Suprapubic skin (tissue), 4 donors: ENCODE results near the gene TMEM88.

Experiments
- EP300 ChIP-seq: sonication (generic); formaldehyde crosslinking; IDR thresholded peaks from one replicate; pipeline ENCODE4 v1.6.1; 2017; ENCODE audit warnings: antibody characterized with exemption
- POLR2A ChIP-seq, 2 donors: fragments of 450-650 bp; IDR thresholded peaks; one replicate each; pipeline ENCODE4 v1.6.1; 2017; ENCODE audit warnings: antibody characterized with exemption in 2 of 2, mild to moderate bottlenecking in 2 of 2, moderate library complexity in 2 of 2
- POLR2AphosphoS5 ChIP-seq, 3 donors: sonication (generic); formaldehyde crosslinking; IDR thresholded peaks; one replicate each; pipeline ENCODE4 v1.6.1; 2017; ENCODE audit warnings: antibody characterized with exemption in 3 of 3
- TF ChIP-seq, protein P1 (sequence below), 2 donors: fragments of 200-600 bp in 1 of 2; fragments of 450-650 bp in 1 of 2; sonication (generic) in 1 of 2; IDR thresholded peaks; one replicate each; pipeline ENCODE4 v1.5.1; 2016 to 2019; ENCODE audit warnings: antibody characterized with exemption in 2 of 2, mild to moderate bottlenecking in 1 of 2, moderate library complexity in 1 of 2

DNA sequence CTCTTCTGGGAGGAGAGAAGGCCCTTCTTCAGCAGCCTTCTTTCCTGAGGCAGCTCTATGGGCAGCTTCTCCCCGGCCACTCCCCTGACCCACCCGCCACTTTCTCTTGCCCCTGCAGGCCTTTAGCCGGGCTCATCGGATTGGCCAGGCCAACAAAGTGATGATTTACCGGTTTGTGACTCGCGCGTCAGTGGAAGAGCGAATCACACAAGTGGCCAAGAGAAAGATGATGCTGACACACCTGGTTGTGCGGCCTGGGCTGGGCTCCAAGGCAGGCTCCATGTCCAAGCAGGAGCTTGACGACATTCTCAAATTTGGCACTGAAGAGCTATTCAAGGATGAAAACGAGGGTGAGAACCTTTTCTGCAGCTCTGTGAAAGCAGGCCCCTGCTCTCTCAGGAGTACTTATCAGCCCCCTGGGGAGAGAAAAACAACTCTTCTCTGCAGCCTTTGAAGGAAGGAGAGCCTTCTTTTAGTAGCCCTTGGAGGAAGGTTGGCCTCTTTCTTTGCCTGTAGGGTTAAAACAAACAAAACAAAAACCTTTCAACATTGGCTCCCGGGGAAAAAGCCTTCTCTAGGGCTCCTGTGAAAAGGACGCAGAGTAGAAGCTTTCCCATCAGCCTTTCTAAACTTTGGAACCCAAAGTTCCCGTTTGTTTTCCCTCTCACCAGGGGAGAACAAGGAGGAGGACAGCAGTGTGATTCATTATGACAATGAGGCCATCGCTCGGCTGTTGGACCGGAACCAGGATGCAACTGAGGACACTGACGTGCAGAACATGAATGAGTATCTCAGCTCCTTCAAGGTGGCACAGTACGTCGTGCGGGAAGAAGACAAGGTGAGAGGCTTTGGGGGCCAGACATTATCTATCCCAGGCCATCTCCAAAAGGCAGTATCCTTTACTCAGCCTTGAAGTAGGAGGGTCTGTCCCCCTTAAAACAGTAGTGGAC, 48.6 kb downstream of the TMEM88 start:
- TF ChIP-seq, protein P1, sequence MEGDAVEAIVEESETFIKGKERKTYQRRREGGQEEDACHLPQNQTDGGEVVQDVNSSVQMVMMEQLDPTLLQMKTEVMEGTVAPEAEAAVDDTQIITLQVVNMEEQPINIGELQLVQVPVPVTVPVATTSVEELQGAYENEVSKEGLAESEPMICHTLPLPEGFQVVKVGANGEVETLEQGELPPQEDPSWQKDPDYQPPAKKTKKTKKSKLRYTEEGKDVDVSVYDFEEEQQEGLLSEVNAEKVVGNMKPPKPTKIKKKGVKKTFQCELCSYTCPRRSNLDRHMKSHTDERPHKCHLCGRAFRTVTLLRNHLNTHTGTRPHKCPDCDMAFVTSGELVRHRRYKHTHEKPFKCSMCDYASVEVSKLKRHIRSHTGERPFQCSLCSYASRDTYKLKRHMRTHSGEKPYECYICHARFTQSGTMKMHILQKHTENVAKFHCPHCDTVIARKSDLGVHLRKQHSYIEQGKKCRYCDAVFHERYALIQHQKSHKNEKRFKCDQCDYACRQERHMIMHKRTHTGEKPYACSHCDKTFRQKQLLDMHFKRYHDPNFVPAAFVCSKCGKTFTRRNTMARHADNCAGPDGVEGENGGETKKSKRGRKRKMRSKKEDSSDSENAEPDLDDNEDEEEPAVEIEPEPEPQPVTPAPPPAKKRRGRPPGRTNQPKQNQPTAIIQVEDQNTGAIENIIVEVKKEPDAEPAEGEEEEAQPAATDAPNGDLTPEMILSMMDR (IDR thresholded peaks at IDR 0.05), result no peak
- TF ChIP-seq POLR2AphosphoS5 (IDR thresholded peaks at IDR 0.05), result no peak
- TF ChIP-seq POLR2A (IDR thresholded peaks at IDR 0.05), result no peak
- no peak for TF ChIP-seq EP300
